ENCODE results near the gene LBX1.
"Not testable (repeated sequence)": the region's sequence is repeated elsewhere in the genome, so short reads cannot be mapped to it uniquely, and the experiment has no call there.

Gene LBX1

GRCh38 chr10:101202667-101203066 is 26.6 kb downstream of the LBX1 start:
- FAIRE-seq = not testable (repeated sequence)

- not testable (repeated sequence) for FAIRE-seq
Measured at GRCh38 chr10:101198326-101198977, 30.8 kb downstream of the LBX1 start.

GRCh38 chr10:101195921-101196320 is 33.3 kb downstream of the LBX1 start:
- FAIRE-seq = no peak

DNA sequence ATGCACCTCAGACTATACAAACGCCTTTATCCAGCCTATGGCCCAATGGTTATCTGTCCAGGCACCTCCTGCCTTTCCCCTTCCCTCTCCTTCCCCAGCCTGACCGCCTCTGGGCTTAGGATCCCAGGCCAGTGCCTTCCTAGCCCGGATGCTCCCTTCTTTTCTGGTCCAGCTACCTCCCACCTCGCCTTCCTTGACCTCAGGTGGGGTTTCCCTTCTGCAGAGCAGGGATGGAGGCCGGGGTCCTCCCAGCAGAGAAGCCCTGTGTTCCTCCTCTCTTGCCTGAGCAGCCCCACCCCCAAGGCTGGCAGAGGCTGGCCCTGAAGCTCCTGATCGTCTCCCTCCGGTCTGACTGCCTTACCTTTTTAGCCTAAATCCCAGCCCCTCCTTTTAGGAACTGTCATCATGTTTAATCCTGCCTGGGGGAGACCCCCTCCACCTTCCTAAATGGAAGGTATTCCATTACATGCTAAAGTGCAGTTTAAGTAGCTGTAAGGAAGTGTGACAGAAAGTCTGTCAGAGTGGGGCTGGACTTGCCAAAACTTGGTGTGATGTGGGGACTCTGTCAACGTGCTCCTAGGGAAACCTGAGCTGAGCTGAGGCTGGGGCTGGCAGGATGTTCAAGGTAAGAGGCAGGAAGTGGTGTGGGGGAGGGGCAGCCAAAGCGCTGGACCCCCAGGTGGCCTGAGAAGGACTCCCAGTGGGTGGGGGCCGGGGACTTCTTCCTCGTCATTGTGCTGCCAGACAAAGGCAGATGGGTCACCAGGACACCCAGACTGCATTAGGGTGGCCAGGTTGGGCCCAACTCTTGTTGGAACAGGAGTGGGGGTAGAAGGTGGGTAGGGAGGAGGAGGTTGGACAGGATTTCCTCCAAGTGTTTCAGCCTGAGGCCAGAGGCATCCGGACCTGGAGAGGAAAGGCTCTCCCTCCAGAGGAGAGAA is 39.5 kb downstream of the LBX1 start:
- FAIRE-seq = no peak

DNA sequence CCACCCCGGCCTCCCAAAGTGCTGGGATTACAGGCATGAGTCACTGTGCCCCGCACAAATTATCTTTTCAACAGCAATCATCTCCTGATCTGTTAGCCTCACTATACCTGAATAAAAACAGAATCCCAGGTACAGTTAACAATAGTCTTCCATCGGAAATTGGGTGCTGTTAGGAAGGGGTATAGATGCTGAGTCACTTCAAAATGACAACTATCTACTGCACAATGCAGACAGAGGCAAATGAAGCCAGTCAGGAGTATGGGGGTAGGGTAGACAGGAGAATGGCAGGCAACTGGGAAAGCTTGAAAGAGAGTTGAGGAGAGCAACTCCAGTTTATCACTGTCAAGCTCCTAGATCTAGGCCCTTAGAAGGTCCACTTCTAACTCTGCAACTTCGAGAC is 40.3 kb downstream of the LBX1 start:
- FAIRE-seq = no peak

DNA sequence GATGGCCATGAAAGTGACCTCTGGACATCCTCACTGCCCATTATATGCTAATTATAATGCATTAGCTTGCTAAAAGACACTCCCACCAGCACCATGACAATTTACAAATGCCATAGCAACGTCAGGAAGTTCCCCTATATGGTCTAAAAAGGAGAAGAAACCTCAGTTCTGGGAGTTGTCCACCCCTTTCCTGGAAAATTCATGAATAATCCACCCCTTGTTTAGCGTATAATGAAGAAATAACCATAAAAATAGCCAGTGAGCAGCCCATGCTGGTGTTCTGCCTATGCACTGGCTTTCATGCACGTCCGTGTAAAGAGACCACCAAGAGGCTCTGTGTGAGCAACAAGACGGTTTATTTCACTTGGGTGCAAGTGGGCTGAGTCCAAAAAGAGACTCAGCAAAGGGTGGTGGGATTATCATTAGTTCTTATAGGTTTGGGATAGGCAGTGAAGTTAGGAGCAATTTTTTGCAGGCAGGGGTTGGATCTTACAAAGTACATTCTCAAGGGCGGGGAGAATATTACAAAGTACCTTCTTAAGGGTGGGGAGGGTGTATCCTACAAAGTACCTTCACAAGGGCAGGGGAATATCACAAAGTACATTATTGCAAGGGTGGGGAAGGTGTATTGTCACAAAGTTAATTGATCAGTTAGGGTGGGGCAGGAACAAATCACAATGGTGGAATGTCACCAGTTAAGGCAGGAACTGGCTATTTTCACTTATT is 45.6 kb downstream of the LBX1 start:
- FAIRE-seq = no peak

DNA sequence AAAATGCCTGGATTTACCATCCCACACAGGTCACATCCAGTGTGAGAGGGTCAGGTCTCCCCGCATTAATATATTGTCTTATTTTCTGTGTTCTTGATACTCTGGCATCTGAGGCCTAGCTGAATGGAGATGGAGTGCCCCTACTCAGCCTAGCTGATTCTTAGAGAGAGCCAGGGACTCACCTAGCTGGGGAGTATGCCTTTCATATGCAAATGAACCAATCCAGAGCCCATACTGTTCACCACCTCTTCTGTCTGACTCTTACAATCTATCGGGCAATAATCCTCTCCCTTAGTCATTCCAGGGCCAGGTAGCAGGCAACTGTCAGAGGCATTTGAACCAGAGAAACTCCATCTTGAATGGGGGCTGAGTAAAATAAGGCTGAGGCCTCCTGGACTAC is 46.3 kb downstream of the LBX1 start:
- FAIRE-seq = no peak

Measured in colon (tissue), 2 donors.